Measurements from ENCODE around the gene MED8. TPM values are rescaled to one million over a fixed set of nuclear protein-coding genes. Genes with fewer than 3 reads are reported as not detected.

Gene MED8
- total RNA-seq, 1 donor from 2014 or later: 15.7 TPM

DNA sequence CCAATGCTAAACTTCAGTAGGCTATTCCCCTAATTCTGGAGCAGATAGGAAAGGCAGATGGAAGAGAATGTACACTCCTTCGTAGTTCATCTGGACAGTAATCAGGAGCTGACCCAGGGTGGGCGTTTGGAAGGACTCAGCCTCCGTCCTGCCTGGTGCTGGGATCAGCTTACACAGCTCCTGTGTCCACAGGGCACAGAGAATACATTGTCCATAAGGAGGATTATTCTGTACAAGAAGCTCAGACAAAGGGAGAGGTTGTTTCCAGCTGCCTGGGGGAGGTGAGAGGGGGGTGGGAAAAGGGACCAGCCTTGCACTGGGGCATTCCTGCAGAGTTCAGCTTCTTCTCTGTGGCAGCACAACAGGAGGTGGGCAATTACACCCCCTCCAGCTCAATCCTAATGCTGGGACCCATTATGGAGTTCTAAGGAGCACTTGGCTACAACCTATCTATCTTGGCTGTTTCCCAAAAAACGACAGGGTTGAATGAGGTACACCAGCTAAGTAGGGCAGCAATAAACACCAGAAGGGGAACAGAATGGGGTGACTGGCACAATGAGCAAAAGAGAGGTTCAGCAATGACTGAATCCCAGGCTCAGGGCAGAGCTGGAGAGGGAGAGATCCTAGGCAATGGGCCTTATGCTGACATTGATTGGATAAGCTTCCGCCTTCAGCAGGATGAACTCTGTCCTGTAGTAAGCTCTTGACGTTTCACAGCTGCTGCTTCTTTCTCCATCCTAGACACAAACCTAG, 7.4 kb downstream of the MED8 start:
- TF ChIP-seq, protein P1, sequence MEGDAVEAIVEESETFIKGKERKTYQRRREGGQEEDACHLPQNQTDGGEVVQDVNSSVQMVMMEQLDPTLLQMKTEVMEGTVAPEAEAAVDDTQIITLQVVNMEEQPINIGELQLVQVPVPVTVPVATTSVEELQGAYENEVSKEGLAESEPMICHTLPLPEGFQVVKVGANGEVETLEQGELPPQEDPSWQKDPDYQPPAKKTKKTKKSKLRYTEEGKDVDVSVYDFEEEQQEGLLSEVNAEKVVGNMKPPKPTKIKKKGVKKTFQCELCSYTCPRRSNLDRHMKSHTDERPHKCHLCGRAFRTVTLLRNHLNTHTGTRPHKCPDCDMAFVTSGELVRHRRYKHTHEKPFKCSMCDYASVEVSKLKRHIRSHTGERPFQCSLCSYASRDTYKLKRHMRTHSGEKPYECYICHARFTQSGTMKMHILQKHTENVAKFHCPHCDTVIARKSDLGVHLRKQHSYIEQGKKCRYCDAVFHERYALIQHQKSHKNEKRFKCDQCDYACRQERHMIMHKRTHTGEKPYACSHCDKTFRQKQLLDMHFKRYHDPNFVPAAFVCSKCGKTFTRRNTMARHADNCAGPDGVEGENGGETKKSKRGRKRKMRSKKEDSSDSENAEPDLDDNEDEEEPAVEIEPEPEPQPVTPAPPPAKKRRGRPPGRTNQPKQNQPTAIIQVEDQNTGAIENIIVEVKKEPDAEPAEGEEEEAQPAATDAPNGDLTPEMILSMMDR (IDR thresholded peaks at IDR 0.05; ENCODE audit: borderline replicate concordance): no peak
- Histone ChIP-seq H3K36me3 (peaks cover 60% of the 10 kb centered on the region), H3K27me3 (ENCODE audit: low read depth) (no peaks in the 10 kb centered on the region), H3K4me3 (no peak overlapping the region), H3K4me1 (peaks cover 32% of the 10 kb centered on the region), H3K27ac (replicated peaks) (peak overlapping the region; percentile 58), H3K9me3 (replicated peaks) (no peaks in the 10 kb centered on the region)
- DNase-seq: no peak
- intact Hi-C loops (cut with micrococcal nuclease): loop anchor here (10.0 kb wide), 1 partner anchor 157 kb away; no protein-coding TSS in a partner anchor

DNA sequence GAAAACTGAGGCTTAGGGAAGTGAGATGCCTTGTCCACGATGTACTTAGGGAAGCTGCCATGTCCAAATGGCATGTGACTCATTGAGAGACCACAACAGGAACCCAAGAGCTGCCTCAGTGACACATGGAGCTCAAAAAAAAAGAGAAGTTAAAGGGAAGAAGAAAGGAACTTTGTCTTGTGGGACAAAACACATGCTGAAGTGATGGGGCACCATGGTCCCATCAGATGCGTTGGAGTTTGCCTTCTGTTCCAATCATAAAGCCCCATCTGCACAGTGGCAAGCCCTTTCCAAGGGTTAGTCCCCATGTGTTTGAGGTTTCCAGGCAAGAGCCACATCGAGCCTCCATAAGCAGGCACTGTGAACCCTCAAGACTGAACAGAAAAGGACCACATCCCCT, 8.0 kb downstream of the MED8 start:
- DNase-seq: no peak
- H3K36me3 ChIP-seq: peaks cover 54% of the 10 kb centered on the region
- intact Hi-C loops (cut with micrococcal nuclease): loop anchor here (10.0 kb wide), 1 partner anchor 157 kb away; no protein-coding TSS in a partner anchor
- no peaks in the 10 kb centered on the region for H3K9me3 ChIP-seq (replicated peaks)
- no peaks in the 10 kb centered on the region for H3K27me3 ChIP-seq (ENCODE audit: low read depth)
- H3K27ac ChIP-seq (replicated peaks): peak overlapping the region; percentile 58
- TF ChIP-seq, protein P1 (IDR thresholded peaks at IDR 0.05; ENCODE audit: borderline replicate concordance): no peak
- H3K4me3 ChIP-seq: no peak overlapping the region
- H3K4me1 ChIP-seq: peaks cover 29% of the 10 kb centered on the region

DNA sequence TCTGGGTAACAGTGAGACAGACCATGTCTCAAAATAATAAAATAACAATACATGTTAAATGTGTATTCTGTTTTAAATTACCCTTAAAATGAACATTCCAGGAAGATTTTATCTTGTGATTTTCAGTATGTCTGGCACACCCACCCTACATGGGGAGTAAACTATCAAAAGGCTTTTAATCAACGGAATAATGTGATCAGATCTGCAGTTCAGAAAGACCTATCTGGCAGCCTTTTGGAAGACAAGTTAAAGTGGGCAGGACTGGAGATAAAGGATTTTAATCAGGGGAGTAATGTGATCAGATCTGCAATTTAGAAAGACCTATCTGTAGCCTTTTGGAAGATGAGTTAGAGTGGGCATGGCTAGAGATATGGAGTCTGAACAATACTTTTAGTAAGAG, 10.1 kb downstream of the MED8 start:
- Histone ChIP-seq H3K9me3 (replicated peaks) (no peaks in the 10 kb centered on the region), H3K4me1 (peaks cover 29% of the 10 kb centered on the region), H3K27ac (replicated peaks) (no peak overlapping the region), H3K4me3 (no peak overlapping the region), H3K27me3 (ENCODE audit: low read depth) (no peaks in the 10 kb centered on the region), H3K36me3 (peaks cover 33% of the 10 kb centered on the region)
- no peak for DNase-seq
- TF ChIP-seq, protein P1 (IDR thresholded peaks at IDR 0.05; ENCODE audit: borderline replicate concordance): no peak
- intact Hi-C loops (cut with micrococcal nuclease): no loop called here

DNA sequence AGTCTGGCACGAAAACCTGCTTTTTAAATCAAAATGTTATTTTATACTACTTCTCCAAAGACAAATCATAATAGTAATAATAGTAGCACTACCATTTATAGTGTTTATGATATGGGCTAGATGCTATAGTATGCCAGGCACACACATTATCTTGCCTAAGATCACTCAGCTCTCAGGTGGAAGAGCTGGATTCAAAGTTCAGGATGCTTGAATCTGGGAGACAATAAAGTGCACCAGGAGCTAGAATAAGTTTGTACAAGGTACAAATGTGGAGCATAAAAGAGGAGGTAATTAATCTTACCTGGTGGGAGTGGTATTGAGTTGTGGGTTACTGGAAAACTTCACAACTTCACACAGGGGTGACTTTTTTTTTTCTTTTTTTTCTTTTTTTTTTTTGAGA, 11.8 kb downstream of the MED8 start:
- TF ChIP-seq, protein P1 (IDR thresholded peaks at IDR 0.05; ENCODE audit: borderline replicate concordance): no peak
- intact Hi-C loops (cut with micrococcal nuclease): no loop called here
- Histone ChIP-seq H3K9me3 (replicated peaks) (no peaks in the 10 kb centered on the region), H3K27me3 (ENCODE audit: low read depth) (no peaks in the 10 kb centered on the region), H3K4me1 (peaks cover 31% of the 10 kb centered on the region), H3K36me3 (peaks cover 18% of the 10 kb centered on the region), H3K4me3 (no peak overlapping the region), H3K27ac (replicated peaks) (no peak overlapping the region)
- no peak for DNase-seq

DNA sequence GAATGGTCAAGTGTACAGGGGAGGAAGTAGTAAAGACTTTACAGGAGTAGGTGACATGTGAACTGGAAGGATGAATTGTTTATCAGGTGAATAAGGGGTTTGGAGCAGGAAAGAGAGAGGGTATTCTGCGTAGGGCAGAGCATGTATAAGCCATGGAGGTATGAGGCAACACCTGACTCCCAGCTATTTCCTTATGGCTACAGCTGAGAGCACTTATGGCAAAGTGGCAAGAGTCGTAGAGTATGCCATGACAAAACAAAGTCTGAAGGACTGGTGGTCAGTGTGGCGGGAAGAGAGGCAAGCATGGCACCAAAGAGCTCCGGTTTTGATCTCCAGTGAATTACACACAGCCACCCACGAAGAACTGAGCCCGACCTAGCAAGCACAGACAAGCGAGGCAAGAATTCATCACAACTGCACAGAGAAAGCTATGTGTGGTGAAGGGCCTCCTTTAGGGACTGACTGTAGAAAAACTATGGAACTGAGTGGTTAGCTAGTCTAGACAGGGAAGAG, 12.8 kb downstream of the MED8 start:
- H3K36me3 ChIP-seq: peaks cover 12% of the 10 kb centered on the region
- TF ChIP-seq, protein P1 (IDR thresholded peaks at IDR 0.05; ENCODE audit: borderline replicate concordance): no peak

More for the DNA sequence above, 12.8 kb downstream of the MED8 start:
- no peaks in the 10 kb centered on the region for H3K9me3 ChIP-seq (replicated peaks)
- no peaks in the 10 kb centered on the region for H3K27me3 ChIP-seq (ENCODE audit: low read depth)
- intact Hi-C loops (cut with micrococcal nuclease): no loop called here
- peaks cover 28% of the 10 kb centered on the region for H3K4me1 ChIP-seq
- no peak overlapping the region for H3K27ac ChIP-seq (replicated peaks)
- no peak for DNase-seq
- no peak overlapping the region for H3K4me3 ChIP-seq

Data from left ventricle myocardium inferior (tissue), 1 donor.